HUDEP-2 (cell line): ENCODE results near the gene NCKAP5L.
"Not testable (repeated sequence)": the region's sequence is repeated elsewhere in the genome, so short reads cannot be mapped to it uniquely, and the experiment has no call there.

Source experiments
- DNase-seq, 76 experiments: peaks; one replicate each; lab custom pipeline; 2025; ENCODE audit not compliant: unreplicated experiment in 76 of 76; lab: John Stamatoyannopoulos, UW

NCKAP5L gene

DNA sequence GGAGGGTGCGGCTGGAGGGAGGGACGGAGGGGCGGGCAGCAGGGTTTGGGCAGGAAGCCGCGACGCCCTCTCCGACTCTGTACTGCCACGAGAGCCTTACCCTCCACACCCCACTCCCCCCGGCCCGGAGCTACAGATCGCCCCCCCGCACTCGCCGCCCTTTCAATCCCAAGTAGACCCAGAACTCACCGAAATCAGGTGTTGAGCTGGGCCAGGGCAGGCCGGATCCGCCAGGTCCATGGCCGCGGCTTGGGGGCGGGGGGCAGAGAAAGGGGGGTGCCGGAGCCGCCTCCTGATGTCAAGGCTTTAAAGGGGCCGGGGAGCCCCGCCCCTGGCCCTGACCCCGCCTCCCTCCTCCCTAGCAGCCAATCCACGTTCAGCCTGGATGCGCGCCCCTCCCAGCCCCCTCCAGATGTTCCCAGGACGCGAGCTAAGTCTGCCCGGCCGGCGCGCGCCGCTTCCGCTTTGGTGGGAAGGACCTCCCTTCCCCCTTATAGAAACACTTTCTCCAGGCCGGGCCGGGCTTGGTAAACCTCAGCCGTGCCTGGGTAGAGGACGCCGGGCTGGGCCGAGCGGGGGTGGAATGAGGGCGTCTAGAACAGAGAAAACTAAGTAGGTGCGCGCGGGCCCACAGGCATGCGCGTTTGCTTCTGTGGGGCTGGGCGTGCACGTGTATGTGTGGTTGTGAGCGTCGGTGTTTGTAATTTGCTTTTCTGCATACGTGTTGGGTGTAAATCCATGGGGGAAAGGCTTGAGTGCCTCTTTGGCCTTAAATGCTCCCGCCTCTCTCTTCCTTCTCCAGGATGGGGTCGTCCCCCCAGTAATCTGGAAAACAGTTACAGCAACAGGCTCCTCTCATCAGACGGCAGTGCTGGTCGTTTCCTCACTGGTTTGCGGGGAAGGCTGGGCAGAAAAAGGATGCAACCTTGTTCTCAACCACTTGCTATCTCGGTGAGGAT lies at the start of gene NCKAP5L:
Gene NCKAP5L (minus strand): TSS at position 281 of the 959 bp plus-strand sequence. CDS start 24,369 bp downstream, outside the sequence.
- peak; percentile 13 to 93 (median 84) for DNase-seq

DNA sequence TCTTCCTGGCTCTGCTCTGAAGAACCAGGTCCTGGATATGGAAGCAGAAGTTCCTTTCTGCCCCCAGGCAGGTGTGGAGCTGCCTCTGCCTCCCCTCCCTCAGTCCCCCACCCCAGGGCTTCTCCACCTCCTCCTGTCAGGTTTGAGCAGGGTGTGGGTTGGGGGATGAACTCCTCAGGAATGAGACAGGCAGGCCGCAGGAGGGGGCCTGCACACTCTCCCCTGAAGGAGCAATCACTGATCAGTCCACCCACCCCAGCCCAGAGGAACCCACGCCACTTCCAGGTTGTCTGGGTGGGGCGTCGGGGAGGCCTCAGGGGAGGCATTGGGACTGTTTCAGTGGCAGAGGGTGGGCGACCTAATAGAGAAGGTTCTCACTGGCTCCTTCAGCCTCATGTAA lies 48.9 kb upstream of the NCKAP5L start:
- DNase-seq: no peak

GRCh38 chr12:49876070-49876469 lies 47.9 kb upstream of the NCKAP5L start:
- DNase-seq: no peak

DNA sequence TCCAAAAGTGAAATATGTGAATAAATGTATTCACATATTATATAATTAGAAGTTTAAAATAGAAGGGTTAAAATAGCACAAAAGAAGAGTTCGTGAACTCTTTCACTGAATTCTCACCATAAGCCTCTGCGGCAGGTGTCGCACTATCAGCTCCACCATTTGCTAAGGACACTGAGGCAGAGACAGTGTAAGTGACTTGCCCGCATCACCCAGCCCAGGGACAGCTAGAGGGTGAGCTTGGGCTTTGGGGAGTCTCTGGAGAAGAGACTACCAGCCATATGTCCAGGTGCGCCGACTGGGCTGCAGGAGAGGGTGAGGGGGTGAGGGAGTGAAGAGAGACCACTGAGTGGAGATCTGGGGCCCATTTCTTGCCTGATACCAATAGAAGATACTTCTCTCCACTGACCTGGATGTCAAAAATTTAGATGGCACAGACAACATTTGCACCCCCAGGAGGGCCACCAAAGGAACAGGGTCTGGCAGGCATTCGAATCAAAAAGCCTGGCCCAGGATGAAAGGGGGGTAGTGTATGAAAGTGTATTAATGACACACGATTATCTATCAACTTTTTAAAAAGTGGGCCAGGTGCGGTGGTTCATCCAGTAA lies 47.0 kb upstream of the NCKAP5L start:
- DNase-seq: no peak

DNA sequence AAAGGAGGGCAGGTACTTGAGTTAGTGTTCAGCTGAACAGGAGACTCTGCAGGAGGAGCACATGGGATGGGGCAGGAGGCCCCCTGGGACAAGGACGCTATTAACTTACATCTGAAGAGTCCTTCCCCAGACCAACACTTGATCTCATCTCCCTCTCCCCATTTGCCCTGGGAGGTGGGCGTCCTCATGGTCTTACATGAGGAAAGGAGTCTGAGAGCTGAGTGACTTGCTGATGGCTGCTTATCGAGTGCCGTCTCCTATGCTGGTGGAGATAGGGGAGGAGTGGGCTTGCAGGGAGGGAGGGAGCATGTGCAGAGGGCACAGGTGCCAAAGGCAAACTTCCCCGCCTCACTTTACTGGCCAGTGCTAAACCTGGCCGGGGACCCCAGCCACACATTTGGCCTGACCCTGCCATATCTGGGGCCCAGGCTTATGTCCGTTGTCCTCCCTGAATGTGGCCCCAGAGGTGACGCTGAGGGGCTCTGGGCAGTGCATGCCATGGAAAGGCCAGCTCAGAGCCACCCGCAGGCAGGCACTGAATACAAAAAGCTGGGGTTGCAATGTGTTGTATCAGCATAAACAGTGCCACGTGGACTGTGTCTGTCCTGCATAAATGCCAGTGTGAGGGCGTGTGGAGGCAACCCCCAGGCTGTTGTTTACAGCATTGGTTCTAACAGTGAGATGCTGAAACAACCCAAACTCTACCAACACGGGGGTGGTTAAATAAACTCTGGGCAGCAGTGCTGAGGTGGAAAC lies 46.1 kb upstream of the NCKAP5L start:
- no peak for DNase-seq

DNA sequence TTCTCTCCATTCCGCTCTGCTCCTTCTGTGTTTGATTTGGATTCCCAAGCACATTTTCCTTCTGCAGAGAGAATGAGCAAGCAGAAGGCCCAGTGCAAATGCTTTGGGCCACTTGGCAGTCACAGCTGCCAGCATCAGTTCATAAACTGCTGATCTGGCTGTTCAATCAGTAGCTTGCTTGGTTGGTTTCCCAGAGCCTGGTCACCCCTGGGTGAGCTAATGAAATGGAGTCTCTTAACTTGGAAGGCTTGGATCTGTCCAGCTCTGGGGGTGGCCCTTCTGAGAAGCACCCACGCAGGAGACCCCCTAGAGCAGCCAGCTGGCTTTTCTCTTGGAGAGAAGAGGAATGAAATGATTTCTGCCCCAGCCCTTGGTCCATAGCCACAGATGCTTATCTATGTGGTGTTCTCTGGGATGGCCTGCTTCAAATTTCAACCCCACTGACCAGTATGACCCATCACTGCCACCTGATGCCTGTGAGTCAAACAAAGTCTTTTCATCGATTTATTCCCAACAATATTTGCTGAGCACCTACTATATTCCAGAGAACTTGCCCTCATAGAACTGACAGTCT lies 45.2 kb upstream of the NCKAP5L start:
- no peak for DNase-seq

GRCh38 chr12:49872781-49873181 lies 44.6 kb upstream of the NCKAP5L start:
- peak in 35 of 76 experiments; percentile 6 to 63 (median 28) for DNase-seq

GRCh38 chr12:49872381-49872780 lies 44.2 kb upstream of the NCKAP5L start:
- no peak for DNase-seq

DNA sequence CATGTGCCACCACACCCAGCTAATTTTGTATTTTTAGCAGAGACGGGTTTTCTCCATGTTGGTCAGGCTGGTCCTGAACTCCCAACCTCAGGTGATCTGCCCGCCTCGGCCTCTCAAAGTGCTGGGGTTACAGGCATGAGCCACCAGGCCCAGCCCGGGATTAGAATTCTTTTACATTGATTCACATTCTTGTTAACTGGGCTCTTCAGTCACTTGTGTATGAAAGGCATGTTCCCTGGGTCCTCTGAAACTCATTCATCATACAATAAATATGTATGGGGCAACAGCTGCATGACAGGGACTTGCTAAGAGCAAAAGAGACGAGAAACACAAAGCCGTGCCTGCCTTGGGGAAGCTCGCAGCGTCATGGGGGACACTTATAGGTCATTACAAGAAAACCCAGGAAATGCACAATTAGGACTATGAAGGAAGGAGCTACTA lies 43.6 kb upstream of the NCKAP5L start:
- DNase-seq: not testable (repeated sequence)

DNA sequence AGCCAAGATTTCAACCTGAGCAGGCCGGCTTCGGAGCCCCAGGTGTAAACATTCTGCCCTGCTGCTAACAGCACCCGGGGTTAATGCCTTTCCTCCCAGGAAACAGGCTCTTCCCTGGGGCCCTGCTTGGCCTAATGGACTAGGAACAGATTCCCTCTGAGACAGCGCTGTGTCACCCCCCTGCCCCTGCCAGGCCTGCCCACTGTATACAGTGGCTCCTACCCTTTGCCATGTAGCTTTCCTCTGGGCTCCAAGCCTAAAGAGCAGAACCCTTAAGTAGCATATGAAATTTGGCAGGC lies 43.0 kb upstream of the NCKAP5L start:
- DNase-seq: no peak

DNA sequence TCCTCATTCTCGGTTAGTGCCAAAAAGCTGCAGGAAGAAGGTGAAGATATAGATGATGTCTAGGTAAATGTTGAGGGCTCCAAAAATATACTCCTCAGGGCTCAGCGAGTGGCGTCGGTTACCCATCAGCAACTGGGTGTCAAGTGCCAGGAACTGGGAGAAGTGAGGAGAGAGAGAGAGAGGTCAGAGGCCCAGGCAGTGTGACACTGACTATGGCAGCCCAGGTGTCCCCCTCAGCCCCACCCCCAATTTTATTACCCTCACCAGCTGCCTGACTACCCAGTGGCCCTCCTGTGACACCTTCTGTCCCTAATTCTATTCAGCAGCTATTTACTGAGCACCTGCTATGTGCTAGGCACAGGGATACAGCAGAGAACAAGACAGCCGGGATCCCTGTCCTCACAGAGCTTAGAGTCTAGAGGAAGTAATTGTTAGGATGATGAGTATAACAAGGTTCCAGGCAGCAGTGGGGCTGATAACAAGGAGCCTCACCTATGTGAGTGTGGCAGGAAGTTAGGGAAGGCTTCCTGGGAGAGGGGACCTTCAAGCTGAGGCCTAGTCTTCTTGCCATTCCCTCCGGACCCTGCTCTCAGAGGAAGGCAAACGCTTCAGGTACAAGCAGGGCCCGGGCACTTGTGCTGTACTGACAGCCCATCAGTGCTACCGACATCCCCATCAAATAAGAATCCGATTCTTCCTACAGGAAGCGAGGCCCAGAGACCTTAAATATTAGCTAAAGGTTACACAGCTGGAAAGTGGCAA lies 42.5 kb upstream of the NCKAP5L start:
- no peak for DNase-seq

- DNase-seq: no peak
Measured at GRCh38 chr12:49869816-49870500, 41.7 kb upstream of the NCKAP5L start.

GRCh38 chr12:49868952-49869815 lies 41.0 kb upstream of the NCKAP5L start:
- peak in 75 of 76 experiments; percentile 46 to 97 (median 88) for DNase-seq

DNA sequence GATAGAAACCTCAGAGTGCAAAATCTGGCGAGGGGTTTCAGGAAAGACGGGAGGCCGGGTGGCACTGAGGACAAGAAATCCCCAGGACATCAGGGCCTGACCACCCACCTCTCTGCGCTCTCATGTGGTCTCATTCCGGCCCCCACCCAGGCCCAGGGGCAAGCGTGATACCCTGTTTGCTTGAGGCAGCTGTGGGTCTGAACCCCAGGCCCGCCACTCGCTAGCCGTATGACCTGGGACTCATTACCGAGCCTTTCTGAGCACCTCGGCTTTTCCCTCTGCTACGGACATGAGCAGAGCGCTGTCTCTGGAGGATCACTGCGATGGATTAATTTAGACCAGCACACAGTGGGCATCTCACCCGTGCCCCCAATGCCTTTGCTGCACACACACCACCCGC lies 40.2 kb upstream of the NCKAP5L start:
- DNase-seq: no peak

- DNase-seq: peak in 2 of 76 experiments; percentile 12 to 19
Measured at GRCh38 chr12:49867570-49868341, 39.5 kb upstream of the NCKAP5L start.

DNA sequence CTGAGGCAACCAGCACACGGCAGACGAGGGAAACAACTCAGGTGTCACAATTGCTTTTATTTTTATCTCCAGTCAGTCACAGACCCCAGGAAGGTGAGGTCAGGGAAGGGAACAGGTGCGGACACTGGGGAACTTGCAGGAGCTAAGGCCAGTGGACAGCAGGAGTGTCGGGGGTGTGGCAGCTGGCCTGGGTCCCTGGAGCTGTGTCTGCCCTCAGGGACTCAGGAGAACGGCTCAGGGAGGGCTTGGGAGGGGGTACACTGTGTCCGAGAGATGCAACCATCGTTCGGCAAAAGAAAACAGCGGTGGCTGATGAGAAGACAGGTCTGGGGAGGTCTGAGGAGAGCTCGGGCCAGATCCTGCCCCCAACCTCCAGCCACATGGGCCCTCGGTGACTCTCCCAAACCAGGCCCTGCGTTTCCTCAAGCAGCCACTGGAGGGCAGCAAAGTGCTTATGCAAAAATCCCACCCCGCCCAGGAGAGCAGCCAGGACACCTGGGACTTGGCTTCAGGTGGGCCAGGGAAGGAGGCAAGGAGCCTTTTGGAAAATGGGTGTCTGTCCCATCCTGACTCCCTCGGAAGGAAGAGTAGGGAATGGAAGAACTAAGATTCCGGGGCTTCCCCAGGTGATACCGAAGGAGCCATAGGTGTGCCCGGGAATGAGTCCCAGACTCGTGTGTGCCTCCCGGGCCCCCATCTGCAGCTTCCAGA lies 38.8 kb upstream of the NCKAP5L start:
- peak in 63 of 76 experiments; percentile 5 to 78 (median 46) for DNase-seq

DNA sequence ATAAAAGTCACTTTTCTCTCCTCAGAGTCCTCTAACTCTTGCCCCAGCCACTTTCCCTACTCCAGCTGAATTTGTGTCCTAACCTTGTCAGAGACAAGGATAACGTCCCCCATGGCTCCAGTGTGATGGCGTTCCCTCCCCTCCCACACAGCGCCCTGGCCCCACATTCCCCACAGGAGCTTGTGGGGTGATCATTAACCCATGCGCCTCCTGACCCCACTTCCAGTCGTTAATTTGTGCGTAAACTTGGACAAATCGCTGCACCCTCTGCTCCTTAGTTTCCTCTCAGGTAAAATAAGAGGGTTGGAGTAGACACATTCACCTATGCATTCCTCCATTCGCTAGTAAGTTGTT lies 37.5 kb upstream of the NCKAP5L start:
- DNase-seq: no peak
